Panc1 (cell line): ENCODE measurements around the gene ATXN2. TPM values are rescaled to one million over a fixed set of nuclear protein-coding genes. Genes with fewer than 3 reads are reported as not detected.

Experiments used
- ATAC-seq: fragments of 200-7000 bp; cut with Tn5 transposase; 2 replicates; pipeline ENCODE4 v1.9.1; 2020; ENCODE audit warnings: mild to moderate bottlenecking, moderate library complexity
- BruUV-seq: library from RNA; stranded (reverse); fragments of 400-500 nt; replicated peaks from 2 replicates; lab custom pipeline; 2021; lab: Mats Ljungman, UMichigan
- CTCF ChIA-PET: fragments of 300-600 bp; sonication (Branson Sonifier 250); formaldehyde crosslinking; loops from one replicate; lab custom pipeline; 2022; ENCODE audit warnings: antibody characterized with exemption; lab: Charles Lee
- POLR2A ChIA-PET: fragments of 300-600 bp; sonication (Branson Sonifier 250); formaldehyde crosslinking; loops from one replicate; lab custom pipeline; 2022; ENCODE audit warnings: antibody characterized with exemption; lab: Charles Lee
- DNase-seq: peaks from one replicate; pipeline ENCODE4 v3.0.0-alpha.2; 2010; ENCODE audit warnings: low read depth, low spot score
- H3K27ac ChIP-seq: 2 replicates; pipeline ENCODE4 v1.5.1; 2011; ENCODE audit warnings: mild to moderate bottlenecking, low read length, inconsistent platforms
- H3K27me3 ChIP-seq: fragments of 200-500 bp; sonication (Bioruptor generic); 2 replicates; pipeline ENCODE4 v1.6.0; 2014; ENCODE audit warnings: low read length, inconsistent platforms; ENCODE audit not compliant: control insufficient read depth, insufficient read depth
- H3K36me3 ChIP-seq: fragments of 200-500 bp; sonication (Bioruptor generic); 2 replicates; pipeline ENCODE4 v1.5.1; 2014; ENCODE audit warnings: inconsistent platforms, mild to moderate bottlenecking, low read length, moderate library complexity; ENCODE audit not compliant: control insufficient read depth, insufficient read depth
- H3K4me1 ChIP-seq: 2 replicates; pipeline ENCODE4 v1.5.1; 2011; ENCODE audit warnings: inconsistent platforms, mild to moderate bottlenecking, low read length, moderate library complexity; ENCODE audit not compliant: control insufficient read depth, insufficient read depth
- H3K4me3 ChIP-seq, 2 experiments: 2 replicates each; pipeline ENCODE4 v1.5.1; 2011 to 2012; ENCODE audit warnings: low read depth in 2 of 2, low read length in 2 of 2, mild to moderate bottlenecking in 2 of 2, inconsistent platforms in 1 of 2, moderate library complexity in 1 of 2
- H3K9me3 ChIP-seq: fragments of 200-500 bp; sonication (Bioruptor generic); 2 replicates; pipeline ENCODE4 v1.5.1; 2014; ENCODE audit warnings: low read depth, mild to moderate bottlenecking, inconsistent platforms, low read length, moderate library complexity; ENCODE audit not compliant: control insufficient read depth, insufficient read depth
- CTCF ChIP-seq: fragments of 450-650 bp; IDR thresholded peaks from 2 replicates; pipeline ENCODE4 v1.5.1; 2017; ENCODE audit warnings: mild to moderate bottlenecking
- POLR2AphosphoS5 ChIP-seq: IDR thresholded peaks from 2 replicates; pipeline ENCODE4 v1.6.1; 2012; ENCODE audit warnings: mild to moderate bottlenecking, low read depth, low read length, moderate library complexity
- REST ChIP-seq, 2 experiments: IDR thresholded peaks; 2 replicates each; pipeline ENCODE4 v1.6.1; 2011 to 2012; ENCODE audit warnings: low read depth in 2 of 2, control low read depth in 1 of 2, low read length in 1 of 2, mild to moderate bottlenecking in 1 of 2, moderate library complexity in 1 of 2; ENCODE audit not compliant: insufficient read depth in 1 of 2
- SIN3A ChIP-seq: IDR thresholded peaks from 2 replicates; pipeline ENCODE4 v1.6.1; 2012; ENCODE audit warnings: low read depth, mild to moderate bottlenecking, low read length, moderate library complexity, borderline replicate concordance; ENCODE audit not compliant: insufficient read depth
- TCF7L2 ChIP-seq: IDR thresholded peaks from 2 replicates; pipeline ENCODE4 v1.6.1; 2011; ENCODE audit warnings: mild to moderate bottlenecking, low read depth, low read length, inconsistent platforms
- in situ Hi-C: cut with HindIII; loops from 2 replicates; pipeline ENCODE4 v1.10.0; 2016; ENCODE audit warnings: low sequenced_read_pairs, low pct_unique_long_range_greater_than_20kb
- intact Hi-C: fragments of 100-400 bp; cut with micrococcal nuclease; formaldehyde crosslinking; loops from one replicate; pipeline ENCODE4 v1.10.0; 2022; ENCODE audit not compliant: unreplicated experiment
- total RNA-seq: library from RNA; stranded (reverse); gene quantifications from one replicate; pipeline ENCODE4 v1.2.1, GENCODE V29; 2021; ENCODE audit not compliant: unreplicated experiment

The ATXN2 gene
- total RNA-seq, 1 experiment from 2014 or later = 77.6 TPM

- no peak for ATAC-seq
- no peak for TF ChIP-seq TCF7L2
- no peak for TF ChIP-seq POLR2AphosphoS5
- no peak for TF ChIP-seq REST (IDR thresholded peaks at IDR 0.05; ENCODE audit: insufficient read depth in 1 of 2, low read depth in 2 of 2, low read length in 1 of 2)
- TF ChIP-seq SIN3A = no peak
- no peak for TF ChIP-seq CTCF
- no TSS peak for BruUV-seq
- ChIA-PET CTCF (no interaction called here), POLR2A (no interaction called here)
- Histone ChIP-seq H3K27ac (peak overlapping the region; percentile 95), H3K9me3 (no peaks in the 10 kb centered on the region), H3K4me1 (peaks cover 68% of the 10 kb centered on the region), H3K27me3 (no peaks in the 10 kb centered on the region), H3K36me3 (no peaks in the 10 kb centered on the region), H3K4me3 (peak overlapping the region in 1 of 2 experiments; percentile 1; a peak in 1 of 4 replicates)
- no peak for DNase-seq
- in situ Hi-C loops (no loop called here), intact Hi-C loops (no loop called here)
Observed at GRCh38 chr12:111412830-111413441, 186.2 kb downstream of the ATXN2 start.

- ChIA-PET CTCF (interaction anchor here (1.2 kb wide), 1 partner anchor 39 kb away, joined by 3 read pairs; no protein-coding TSS in a partner anchor), POLR2A (interaction anchor here (0.5 kb wide), 1 partner anchor 230 kb away, joined by 15 read pairs; no protein-coding TSS in a partner anchor)
- in situ Hi-C loops = no loop called here
Observed at GRCh38 chr12:111412007-111412829, 186.9 kb downstream of the ATXN2 start.

More at GRCh38 chr12:111412007-111412829, 186.9 kb downstream of the ATXN2 start:
- peak; percentile 17 for ATAC-seq
- Histone ChIP-seq H3K36me3 (no peaks in the 10 kb centered on the region), H3K27me3 (no peaks in the 10 kb centered on the region), H3K27ac (peak overlapping the region; percentile 95), H3K4me1 (peaks cover 73% of the 10 kb centered on the region), H3K4me3 (peak overlapping the region in 1 of 2 experiments; percentile 11; a peak in 1 of 4 replicates), H3K9me3 (no peaks in the 10 kb centered on the region)
- no peak for DNase-seq
- BruUV-seq = no TSS peak
- no peak for TF ChIP-seq CTCF
- TF ChIP-seq POLR2AphosphoS5 = peak; percentile 33; the same call in 1 of the 2 replicates
- intact Hi-C loops = no loop called here
